ENCODE measurements around the gene IQCH.
"Not testable (repeated sequence)": the region's sequence is repeated elsewhere in the genome, so short reads cannot be mapped to it uniquely, and the experiment has no call there.

Gene IQCH

GRCh38 chr15:67359431-67360079, 105.0 kb downstream of the IQCH start:
- DNase-seq (ENCODE audit: low read depth): no peak

GRCh38 chr15:67361100-67361499, 106.5 kb downstream of the IQCH start:
- no peak for DNase-seq (ENCODE audit: low read depth)

- not testable (repeated sequence) for DNase-seq (ENCODE audit: low read depth)
Measured at GRCh38 chr15:67363712-67364111, 109.1 kb downstream of the IQCH start.

GRCh38 chr15:67365994-67366393, 111.4 kb downstream of the IQCH start:
- no peak for DNase-seq (ENCODE audit: low read depth)

- DNase-seq (ENCODE audit: low read depth): no peak
Measured at GRCh38 chr15:67366904-67367303, 112.3 kb downstream of the IQCH start.

- no peak for DNase-seq (ENCODE audit: low read depth)
Measured at GRCh38 chr15:67369359-67369998, 114.9 kb downstream of the IQCH start.

- no peak for DNase-seq (ENCODE audit: low read depth)
Measured at GRCh38 chr15:67370206-67370954, 115.8 kb downstream of the IQCH start.

- DNase-seq (ENCODE audit: low read depth): no peak
Measured at GRCh38 chr15:67372543-67372942, 118.0 kb downstream of the IQCH start.

GRCh38 chr15:67372986-67373675, 118.5 kb downstream of the IQCH start:
- DNase-seq (ENCODE audit: low read depth): no peak

GRCh38 chr15:67373971-67374370, 119.4 kb downstream of the IQCH start:
- DNase-seq (ENCODE audit: low read depth): no peak

- no peak for DNase-seq (ENCODE audit: low read depth)
Measured at GRCh38 chr15:67379530-67379929, 124.9 kb downstream of the IQCH start.

- no peak for DNase-seq (ENCODE audit: low read depth)
Measured at GRCh38 chr15:67380921-67381320, 126.3 kb downstream of the IQCH start.

- no peak for DNase-seq (ENCODE audit: low read depth)
Measured at GRCh38 chr15:67381416-67382045, 126.9 kb downstream of the IQCH start.

GRCh38 chr15:67382723-67383122, 128.1 kb downstream of the IQCH start:
- no peak for DNase-seq (ENCODE audit: low read depth)

- DNase-seq (ENCODE audit: low read depth): no peak
Measured at GRCh38 chr15:67383899-67384298, 129.3 kb downstream of the IQCH start.

- DNase-seq (ENCODE audit: low read depth): no peak
Measured at GRCh38 chr15:67384761-67385160, 130.2 kb downstream of the IQCH start.

- DNase-seq (ENCODE audit: low read depth): no peak
Measured at GRCh38 chr15:67385971-67386370, 131.4 kb downstream of the IQCH start.

GRCh38 chr15:67386947-67387346, 132.4 kb downstream of the IQCH start:
- no peak for DNase-seq (ENCODE audit: low read depth)

GRCh38 chr15:67389975-67390374, 135.4 kb downstream of the IQCH start:
- no peak for DNase-seq (ENCODE audit: low read depth)

GRCh38 chr15:67394873-67395639, 140.5 kb downstream of the IQCH start:
- no peak for DNase-seq (ENCODE audit: low read depth)

GRCh38 chr15:67396114-67396513, 141.5 kb downstream of the IQCH start:
- DNase-seq (ENCODE audit: low read depth): no peak
